K562 (cell line): Measurements from ENCODE around the gene ABCG5. TPM values are rescaled to one million over a fixed set of nuclear protein-coding genes. Genes with fewer than 3 reads are reported as not detected.
A peak's percentile ranks its signal among the peaks of the same experiment; 100 is the strongest.

Experiments used
- CEBPG ChIP-seq, 3 experiments: fragments of 200-800 bp in 1 of 3; sonication (Bioruptor generic) in 1 of 3; sonication (generic) in 1 of 3; formaldehyde crosslinking in 1 of 3; IDR thresholded peaks in 2 of 3; conservative IDR thresholded peaks in 1 of 3; 2 replicates each; pipeline versions ENCODE4 v1.6.1 to v1.8.0; 2016 to 2022; ENCODE audit warnings: missing compliant biosample characterization in 2 of 3, missing genetic modification characterization in 2 of 3, mild to moderate bottlenecking in 1 of 3, missing genetic modification reagents in 1 of 3
- GTF2E2 ChIP-seq: fragments of 200-800 bp; sonication (Bioruptor generic); IDR thresholded peaks from 2 replicates; pipeline ENCODE4 v1.6.1; 2016; ENCODE audit warnings: missing genetic modification characterization, missing compliant biosample characterization
- MYC ChIP-seq, 2 experiments: fragments of 250-450 bp in 1 of 2; sonication (Bioruptor Pico) in 1 of 2; IDR thresholded peaks; 2 replicates each; pipeline versions ENCODE4 v1.5.1 to v1.6.1; 2012 to 2021; ENCODE audit warnings: low read depth in 2 of 2, borderline replicate concordance in 1 of 2, improper control_type of control experiment in 1 of 2, low read length in 1 of 2, mild to moderate bottlenecking in 1 of 2, moderate library complexity in 1 of 2
- NFE2 ChIP-seq: IDR thresholded peaks from 2 replicates; pipeline ENCODE4 v1.6.1; 2014; ENCODE audit warnings: antibody characterized with exemption, low read depth
- NKRF ChIP-seq: fragments of 450-650 bp; IDR thresholded peaks from 2 replicates; pipeline ENCODE4 v1.6.1; 2016; ENCODE audit warnings: borderline replicate concordance
- POLR2AphosphoS5 ChIP-seq: IDR thresholded peaks from 2 replicates; pipeline ENCODE4 v1.6.1; 2011; ENCODE audit warnings: mild to moderate bottlenecking, low read depth, low read length, moderate library complexity; ENCODE audit not compliant: control insufficient read depth, insufficient read depth
- POLR2H ChIP-seq: IDR thresholded peaks from 2 replicates; pipeline ENCODE4 v1.6.1; 2016; ENCODE audit warnings: missing genetic modification characterization, low read depth, mild to moderate bottlenecking, control low read depth, missing compliant biosample characterization, moderate library complexity
- PYGO2 ChIP-seq: fragments of 450-650 bp; IDR thresholded peaks from 2 replicates; pipeline ENCODE4 v1.6.1; 2016; ENCODE audit warnings: mild to moderate bottlenecking, missing genetic modification characterization, moderate library complexity, missing compliant biosample characterization
- SFPQ ChIP-seq: fragments of 200-400 bp; formaldehyde crosslinking; IDR thresholded peaks from 2 replicates; pipeline ENCODE4 v1.6.1; 2017; ENCODE audit warnings: mild to moderate bottlenecking, low read depth, low read length, moderate library complexity
- STAT5A ChIP-seq: IDR thresholded peaks from 2 replicates; pipeline ENCODE4 v1.6.1; 2012; ENCODE audit warnings: low read length, inconsistent platforms, borderline replicate concordance
- TAF7 ChIP-seq: fragments of 450-650 bp; IDR thresholded peaks from 2 replicates; pipeline ENCODE4 v1.6.1; 2016; ENCODE audit warnings: missing genetic modification characterization, missing compliant biosample characterization
- TCFL5 ChIP-seq: fragments of 250-450 bp; sonication (Bioruptor Pico); conservative IDR thresholded peaks from 2 replicates; pipeline ENCODE4 v1.6.1; 2021; ENCODE audit warnings: mild to moderate bottlenecking, moderate library complexity, matching md5 sums
- TRIM28 ChIP-seq: fragments of 450-650 bp; IDR thresholded peaks from 2 replicates; pipeline ENCODE4 v1.6.1; 2017
- UBTF ChIP-seq, 2 experiments: IDR thresholded peaks; 2 replicates each; pipeline ENCODE4 v1.6.1; 2012; ENCODE audit warnings: improper control_type of control experiment in 2 of 2, low read depth in 2 of 2, low read length in 2 of 2, borderline replicate concordance in 1 of 2
- ZNF212 ChIP-seq: fragments of 450-650 bp; formaldehyde crosslinking; IDR thresholded peaks from 2 replicates; pipeline ENCODE4 v1.4.0; 2020; ENCODE audit warnings: mild to moderate bottlenecking
- ZNF232 ChIP-seq: sonication (generic); formaldehyde crosslinking; IDR thresholded peaks from 2 replicates; pipeline ENCODE4 v1.8.0; 2022; ENCODE audit warnings: mild to moderate bottlenecking, missing genetic modification reagents
- ZNF695 ChIP-seq: fragments of 450-650 bp; formaldehyde crosslinking; IDR thresholded peaks from 2 replicates; pipeline ENCODE4 v1.4.0; 2020; ENCODE audit warnings: mild to moderate bottlenecking, moderate library complexity
- ZNF707 ChIP-seq: fragments of 250-450 bp; sonication (Bioruptor Pico); conservative IDR thresholded peaks from 2 replicates; pipeline ENCODE4 v1.8.0; 2022; ENCODE audit warnings: inconsistent platforms, mild to moderate bottlenecking, moderate library complexity
- polyA plus RNA-seq, 8 experiments: library from polyadenylated mRNA; depleted of rRNA in 4 of 8; stranded (reverse) in 5 of 8; unstranded in 3 of 8; fragments of >200 nt; fragmentation: Nextera tagmentation in 2 of 8; fragmentation: Illumina TruSeq in 1 of 8; extraction: Ambion mirVana in 2 of 8; extraction: Trizol in 1 of 8; gene quantifications; 2 replicates each; pipeline versions ENCODE4 v1.2.1 to v1.2.3, GENCODE V29; 2011 to 2014; ENCODE audit warnings: inconsistent platforms in 1 of 8, missing spikeins in 1 of 8
- total RNA-seq, 7 experiments: library from RNA; depleted of rRNA in 6 of 7; stranded (reverse); fragments of >200 nt in 6 of 7; fragmentation: Illumina TruSeq in 2 of 7; extraction: Trizol in 2 of 7; gene quantifications; 2 replicates each; pipeline versions ENCODE4 v1.2.1 to v1.2.3, GENCODE V29; 2011 to 2021; ENCODE audit warnings: low replicate concordance in 1 of 7
- TF ChIP-seq, protein P1 (sequence below): sonication (generic); formaldehyde crosslinking; IDR thresholded peaks from 2 replicates; pipeline ENCODE4 v1.5.0; 2020; ENCODE audit warnings: missing genetic modification reagents

ABCG5 gene
- total and polyA plus RNA-seq, 9 of the 15 experiments (the other 6 are each of a cell fraction or from before 2014, with no cell fraction given) = 0.01 TPM; not detected in 7

DNA sequence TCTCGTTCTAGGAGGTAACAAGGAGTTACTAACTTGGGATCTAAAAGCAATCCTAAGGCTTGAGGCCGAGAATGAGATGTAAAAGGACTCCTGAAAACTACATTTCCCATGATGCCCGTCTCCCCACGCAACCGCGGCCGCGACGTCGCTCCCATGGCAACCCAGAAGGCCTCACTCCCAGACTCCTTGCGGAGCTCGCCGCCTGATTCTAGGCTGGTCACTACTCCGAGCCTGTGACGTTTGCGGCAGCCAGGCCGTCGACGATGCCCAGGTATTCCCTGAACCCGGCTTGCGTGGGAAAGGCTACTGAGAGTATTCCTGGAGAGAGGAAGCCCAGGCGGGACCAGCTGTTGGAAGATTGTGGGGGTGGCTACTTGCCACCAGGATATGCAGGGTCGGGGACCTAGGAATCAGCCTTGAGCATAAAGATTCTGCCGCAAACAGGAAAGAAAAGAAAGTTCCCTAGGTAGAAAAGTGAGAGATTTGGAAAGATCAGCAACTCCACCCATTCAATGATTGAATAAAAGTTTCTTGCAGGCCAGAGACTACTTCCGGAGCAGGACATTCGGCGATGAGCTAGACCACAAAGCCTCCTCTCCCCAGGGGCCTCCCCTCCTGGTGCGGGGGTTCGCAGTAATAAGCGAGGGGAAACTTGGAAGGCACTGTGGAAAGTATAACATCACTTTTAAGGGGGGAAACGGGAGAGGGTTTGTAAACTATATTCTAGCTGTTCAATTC, 64.6 kb downstream of the ABCG5 start, which contains the start of gene DYNC2LI1 (continued):
- TF ChIP-seq SFPQ = no peak
- peak; percentile 85 for TF ChIP-seq CEBPG (CRISPR knock-in tag; IDR thresholded peaks at IDR 0.05)
- no peak for TF ChIP-seq CEBPG (tag; conservative IDR thresholded peaks at IDR 0.05 in 1 of 2, IDR thresholded peaks at IDR 0.05 in 1 of 2)
- TF ChIP-seq GTF2E2 (tag) = no peak
- no peak for TF ChIP-seq ZNF212 (CRISPR knock-in tag)
- TF ChIP-seq, protein P1, sequence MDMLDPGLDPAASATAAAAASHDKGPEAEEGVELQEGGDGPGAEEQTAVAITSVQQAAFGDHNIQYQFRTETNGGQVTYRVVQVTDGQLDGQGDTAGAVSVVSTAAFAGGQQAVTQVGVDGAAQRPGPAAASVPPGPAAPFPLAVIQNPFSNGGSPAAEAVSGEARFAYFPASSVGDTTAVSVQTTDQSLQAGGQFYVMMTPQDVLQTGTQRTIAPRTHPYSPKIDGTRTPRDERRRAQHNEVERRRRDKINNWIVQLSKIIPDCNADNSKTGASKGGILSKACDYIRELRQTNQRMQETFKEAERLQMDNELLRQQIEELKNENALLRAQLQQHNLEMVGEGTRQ = no peak
- TF ChIP-seq TCFL5 (CRISPR knock-in tag) = no peak
- TF ChIP-seq NKRF = peak; percentile 83
- no peak for TF ChIP-seq NFE2
- no peak for TF ChIP-seq ZNF707 (CRISPR knock-in tag)
- TF ChIP-seq TAF7 (tag) = no peak
- TF ChIP-seq STAT5A = no peak
- no peak for TF ChIP-seq PYGO2 (tag)
- TF ChIP-seq POLR2H (tag) = no peak
- no peak for TF ChIP-seq TRIM28
- TF ChIP-seq MYC (IDR thresholded peaks at IDR 0.05; ENCODE audit: low read depth, low read length) = peak; percentile 18; the same call in 1 of the 2 replicates
- no peak for TF ChIP-seq MYC (CRISPR knock-in tag; IDR thresholded peaks at IDR 0.05; ENCODE audit: borderline replicate concordance, low read depth)
- TF ChIP-seq UBTF (IDR thresholded peaks at IDR 0.05; ENCODE audit: borderline replicate concordance in 1 of 2, low read depth in 2 of 2, low read length in 2 of 2) = no peak
- TF ChIP-seq ZNF695 = no peak
- peak; percentile 71 for TF ChIP-seq POLR2AphosphoS5
- no peak for TF ChIP-seq ZNF232 (CRISPR knock-in tag)
